ENCODE data around the gene TMEM101.
"Not testable (repeated sequence)": the region's sequence is repeated elsewhere in the genome, so short reads cannot be mapped to it uniquely, and the experiment has no call there.

TMEM101 gene

DNA sequence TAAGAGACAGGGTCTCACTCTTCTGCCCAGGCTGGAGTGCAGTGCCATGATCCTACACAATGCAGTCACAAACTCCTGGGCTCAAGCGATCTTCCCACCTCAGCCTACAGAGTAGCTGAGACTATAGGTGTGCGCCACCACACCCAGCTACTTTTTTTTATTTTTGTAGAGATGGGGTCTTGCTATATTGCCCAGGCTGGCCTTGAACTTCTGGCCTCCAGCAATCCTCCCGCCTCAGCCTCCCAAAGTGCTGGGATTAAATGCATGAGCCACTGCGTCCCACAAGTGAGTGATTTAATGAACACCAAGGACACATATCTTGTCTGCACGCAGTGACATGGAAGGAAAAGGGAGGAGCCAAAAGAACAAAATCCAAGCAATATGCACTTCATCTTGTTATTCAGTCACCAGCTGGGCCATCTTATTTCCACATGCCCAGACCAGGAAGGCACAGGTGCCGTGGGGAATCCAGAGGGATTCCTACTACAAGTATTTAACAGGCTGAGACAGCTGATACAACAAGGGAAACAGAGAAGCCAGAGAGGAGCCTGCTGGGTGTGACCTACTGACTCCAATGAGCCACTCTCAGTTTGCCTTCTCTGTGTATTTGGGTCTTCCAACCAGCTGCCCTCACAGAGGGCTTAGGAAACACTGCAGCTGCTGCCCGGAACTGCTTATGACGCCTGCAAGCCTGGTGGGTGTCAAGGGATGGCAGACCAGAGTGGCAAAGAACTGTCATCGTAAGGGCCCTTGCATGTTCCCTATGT, 34.7 kb upstream of the TMEM101 start:
- Histone ChIP-seq H3K27me3 (ENCODE audit: insufficient read depth, insufficient read length) (no peaks in the 10 kb centered on the region), H3K9ac (ENCODE audit: insufficient read length, low read depth) (no peak overlapping the region), H3K4me3 (ENCODE audit: insufficient read length, low read depth) (no peak overlapping the region), H3K36me3 (ENCODE audit: insufficient read depth, insufficient read length, low read length) (peaks cover 80% of the 10 kb centered on the region), H3K9me3 (ENCODE audit: insufficient read depth, low read length) (no peaks in the 10 kb centered on the region), H3K4me1 (ENCODE audit: insufficient read depth, insufficient read length) (no peaks in the 10 kb centered on the region)
- TF ChIP-seq ZNF274 (IDR thresholded peaks at IDR 0.05; ENCODE audit: low read depth, low read length) (no peak), SUZ12 (IDR thresholded peaks at IDR 0.05; ENCODE audit: extremely low read depth, insufficient read depth, insufficient read length) (no peak), YY1 (IDR thresholded peaks at IDR 0.05; ENCODE audit: insufficient read depth, insufficient read length) (no peak)
- DNase-seq (ENCODE audit: low read depth, low spot score): no peak

- H3K9me3 ChIP-seq (ENCODE audit: insufficient read depth, low read length); H3K27me3 ChIP-seq (ENCODE audit: insufficient read depth, insufficient read length); H3K4me1 ChIP-seq (ENCODE audit: insufficient read depth, insufficient read length); H3K4me3 ChIP-seq (ENCODE audit: insufficient read length, low read depth); H3K9ac ChIP-seq (ENCODE audit: insufficient read length, low read depth); DNase-seq (ENCODE audit: low read depth, low spot score): not testable (repeated sequence)
- peaks cover 63% of the 10 kb centered on the region for H3K36me3 ChIP-seq (ENCODE audit: insufficient read depth, insufficient read length, low read length)
Measured at GRCh38 chr17:44046893-44047292, 32.1 kb upstream of the TMEM101 start.

GRCh38 chr17:44045486-44045885, 30.7 kb upstream of the TMEM101 start:
- Histone ChIP-seq H3K9ac (ENCODE audit: insufficient read length, low read depth) (no peak overlapping the region), H3K27me3 (ENCODE audit: insufficient read depth, insufficient read length) (no peaks in the 10 kb centered on the region), H3K9me3 (ENCODE audit: insufficient read depth, low read length) (no peaks in the 10 kb centered on the region), H3K4me3 (ENCODE audit: insufficient read length, low read depth) (no peak overlapping the region), H3K36me3 (ENCODE audit: insufficient read depth, insufficient read length, low read length) (peaks cover 53% of the 10 kb centered on the region), H3K4me1 (ENCODE audit: insufficient read depth, insufficient read length) (no peaks in the 10 kb centered on the region)
- no peak for DNase-seq (ENCODE audit: low read depth, low spot score)
- TF ChIP-seq YY1 (IDR thresholded peaks at IDR 0.05; ENCODE audit: insufficient read depth, insufficient read length): no peak
- TF ChIP-seq ZNF274 (IDR thresholded peaks at IDR 0.05; ENCODE audit: low read depth, low read length): no peak
- no peak for TF ChIP-seq SUZ12 (IDR thresholded peaks at IDR 0.05; ENCODE audit: extremely low read depth, insufficient read depth, insufficient read length)

- no peak for TF ChIP-seq ZNF274 (IDR thresholded peaks at IDR 0.05; ENCODE audit: low read depth, low read length)
- no peak for TF ChIP-seq YY1 (IDR thresholded peaks at IDR 0.05; ENCODE audit: insufficient read depth, insufficient read length)
- no peak for TF ChIP-seq SUZ12 (IDR thresholded peaks at IDR 0.05; ENCODE audit: extremely low read depth, insufficient read depth, insufficient read length)
- Histone ChIP-seq H3K4me1 (ENCODE audit: insufficient read depth, insufficient read length) (no peaks in the 10 kb centered on the region), H3K36me3 (ENCODE audit: insufficient read depth, insufficient read length, low read length) (peaks cover 52% of the 10 kb centered on the region), H3K9ac (ENCODE audit: insufficient read length, low read depth) (no peak overlapping the region), H3K9me3 (ENCODE audit: insufficient read depth, low read length) (no peaks in the 10 kb centered on the region), H3K4me3 (ENCODE audit: insufficient read length, low read depth) (no peak overlapping the region), H3K27me3 (ENCODE audit: insufficient read depth, insufficient read length) (no peaks in the 10 kb centered on the region)
- no peak for DNase-seq (ENCODE audit: low read depth, low spot score)
Measured at GRCh38 chr17:44044071-44044470, 29.3 kb upstream of the TMEM101 start.

DNA sequence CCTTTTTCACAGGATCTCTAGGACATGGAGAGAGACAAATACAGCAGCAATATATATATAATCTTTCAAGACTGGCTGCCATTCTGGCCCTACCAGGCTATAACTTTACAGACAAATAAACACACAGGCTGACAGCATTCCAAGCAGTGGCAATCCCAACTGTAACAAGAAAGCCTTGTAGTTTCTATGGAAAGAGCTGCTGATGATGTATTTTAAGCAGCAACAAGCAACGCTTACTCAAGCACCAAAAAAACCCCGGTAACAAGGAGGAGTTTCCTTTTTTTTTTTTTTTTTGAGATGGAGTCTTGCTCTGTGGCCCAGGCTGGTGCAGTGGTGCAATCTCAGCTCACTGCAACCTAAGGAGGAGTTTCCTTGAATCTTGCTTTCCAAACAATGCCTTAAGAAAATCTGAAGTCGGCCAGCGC, 28.5 kb upstream of the TMEM101 start:
- Histone ChIP-seq H3K9ac (ENCODE audit: insufficient read length, low read depth) (no peak overlapping the region), H3K9me3 (ENCODE audit: insufficient read depth, low read length) (no peaks in the 10 kb centered on the region), H3K4me1 (ENCODE audit: insufficient read depth, insufficient read length) (no peaks in the 10 kb centered on the region), H3K27me3 (ENCODE audit: insufficient read depth, insufficient read length) (no peaks in the 10 kb centered on the region), H3K4me3 (ENCODE audit: insufficient read length, low read depth) (no peak overlapping the region), H3K36me3 (ENCODE audit: insufficient read depth, insufficient read length, low read length) (peaks cover 52% of the 10 kb centered on the region)
- TF ChIP-seq ZNF274 (IDR thresholded peaks at IDR 0.05; ENCODE audit: low read depth, low read length): no peak
- no peak for TF ChIP-seq SUZ12 (IDR thresholded peaks at IDR 0.05; ENCODE audit: extremely low read depth, insufficient read depth, insufficient read length)
- TF ChIP-seq YY1 (IDR thresholded peaks at IDR 0.05; ENCODE audit: insufficient read depth, insufficient read length): no peak
- no peak for DNase-seq (ENCODE audit: low read depth, low spot score)

DNA sequence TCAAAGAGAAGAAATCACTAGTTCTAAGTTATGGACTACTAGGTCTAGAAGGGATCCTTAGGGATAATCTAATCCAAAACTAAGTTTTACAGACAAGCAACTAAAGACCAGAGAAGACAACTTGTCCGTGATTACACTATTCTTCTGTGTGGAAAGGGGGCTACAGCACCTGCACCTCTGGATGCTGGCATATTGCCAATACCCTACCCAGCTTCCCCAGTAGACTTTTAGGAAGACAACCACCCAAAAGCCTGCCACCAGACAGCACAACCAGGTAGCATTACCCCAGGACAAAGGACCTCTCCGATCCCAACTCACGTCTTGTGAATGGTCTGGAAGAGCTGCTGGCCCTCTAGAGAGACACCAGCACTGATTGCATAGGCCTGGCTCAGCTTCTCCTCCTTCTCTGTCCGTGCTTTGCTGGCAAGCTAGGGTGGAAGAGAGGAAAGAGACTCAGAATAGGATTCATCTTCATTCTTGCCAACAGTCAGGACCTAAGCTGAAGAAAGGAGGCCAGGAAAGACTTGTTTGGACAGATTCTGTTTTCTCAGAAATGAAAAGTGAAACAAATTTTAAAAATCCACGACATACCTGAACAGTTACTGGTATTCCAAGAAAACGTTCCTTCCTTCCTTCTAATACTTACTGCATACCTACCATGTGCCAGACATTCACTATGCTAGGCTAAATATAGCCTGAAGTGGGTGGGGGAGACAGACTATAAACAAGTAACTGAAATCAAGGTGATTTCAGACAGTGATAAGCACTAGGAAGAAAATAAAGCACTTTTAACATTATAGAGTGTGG, 25.3 kb upstream of the TMEM101 start:
- TF ChIP-seq SUZ12 (IDR thresholded peaks at IDR 0.05; ENCODE audit: extremely low read depth, insufficient read depth, insufficient read length): no peak
- no peak for TF ChIP-seq YY1 (IDR thresholded peaks at IDR 0.05; ENCODE audit: insufficient read depth, insufficient read length)
- no peak for TF ChIP-seq ZNF274 (IDR thresholded peaks at IDR 0.05; ENCODE audit: low read depth, low read length)
- no peak overlapping the region for H3K9ac ChIP-seq (ENCODE audit: insufficient read length, low read depth)
- H3K36me3 ChIP-seq (ENCODE audit: insufficient read depth, insufficient read length, low read length): peaks cover 55% of the 10 kb centered on the region
- H3K27me3 ChIP-seq (ENCODE audit: insufficient read depth, insufficient read length): no peaks in the 10 kb centered on the region
- H3K4me3 ChIP-seq (ENCODE audit: insufficient read length, low read depth): no peak overlapping the region
- H3K4me1 ChIP-seq (ENCODE audit: insufficient read depth, insufficient read length): no peaks in the 10 kb centered on the region
- DNase-seq (ENCODE audit: low read depth, low spot score): no peak
- H3K9me3 ChIP-seq (ENCODE audit: insufficient read depth, low read length): no peaks in the 10 kb centered on the region

DNA sequence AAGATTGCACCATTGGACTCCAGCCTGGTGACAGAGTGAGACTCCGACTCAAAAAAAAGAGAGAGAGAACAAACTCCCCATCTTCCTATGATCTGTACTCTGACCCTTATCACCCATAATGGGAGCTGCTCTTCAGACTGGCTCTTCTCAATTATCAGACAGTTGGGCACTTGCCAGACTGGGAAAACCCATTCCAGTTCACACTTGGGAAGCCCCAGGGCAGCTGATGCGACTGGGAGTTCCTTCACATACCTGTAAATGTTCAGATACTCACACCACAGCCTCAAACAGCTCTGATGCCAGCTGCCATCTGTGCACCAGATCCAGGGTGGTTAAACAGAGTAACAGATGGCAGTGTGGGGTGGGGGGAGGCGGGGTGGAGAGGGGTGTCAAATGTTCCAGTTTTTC, 23.8 kb upstream of the TMEM101 start:
- TF ChIP-seq ZNF274 (IDR thresholded peaks at IDR 0.05; ENCODE audit: low read depth, low read length) (no peak), SUZ12 (IDR thresholded peaks at IDR 0.05; ENCODE audit: extremely low read depth, insufficient read depth, insufficient read length) (no peak), YY1 (IDR thresholded peaks at IDR 0.05; ENCODE audit: insufficient read depth, insufficient read length) (no peak)
- Histone ChIP-seq H3K9me3 (ENCODE audit: insufficient read depth, low read length) (no peaks in the 10 kb centered on the region), H3K36me3 (ENCODE audit: insufficient read depth, insufficient read length, low read length) (peaks cover 59% of the 10 kb centered on the region), H3K4me3 (ENCODE audit: insufficient read length, low read depth) (no peak overlapping the region), H3K27me3 (ENCODE audit: insufficient read depth, insufficient read length) (no peaks in the 10 kb centered on the region), H3K9ac (ENCODE audit: insufficient read length, low read depth) (no peak overlapping the region), H3K4me1 (ENCODE audit: insufficient read depth, insufficient read length) (no peaks in the 10 kb centered on the region)
- no peak for DNase-seq (ENCODE audit: low read depth, low spot score)

Measured in NT2/D1 (cell line).